GM23338 (cell line): ENCODE results near the gene MTF1. TPM values are rescaled to one million over a fixed set of nuclear protein-coding genes. Genes with fewer than 3 reads are reported as not detected.

Source experiments
- ATAC-seq: fragments of 200-7000 bp; cut with Tn5 transposase; 3 replicates; pipeline ENCODE4 v1.9.1; 2020
- DNase-seq: peaks from one replicate; pipeline ENCODE4 v3.0.0-alpha.2; 2015; ENCODE audit warnings: low spot score
- H2AFZ ChIP-seq: fragments of 200-600 bp; sonication (generic); 2 replicates; pipeline ENCODE4 v1.8.0; 2016; ENCODE audit warnings: antibody characterized with exemption, mild to moderate bottlenecking, moderate library complexity
- H3F3A ChIP-seq: fragments of 200-600 bp; sonication (generic); replicated peaks from 2 replicates; pipeline ENCODE4 v1.8.0; 2017; ENCODE audit warnings: antibody characterized with exemption, mixed run types, low read depth
- H3K27ac ChIP-seq: fragments of 200-600 bp; sonication (generic); 2 replicates; pipeline ENCODE4 v1.6.1; 2016; ENCODE audit warnings: low read depth
- H3K27me3 ChIP-seq: fragments of 200-600 bp; sonication (generic); 2 replicates; pipeline ENCODE4 v1.8.0; 2016; ENCODE audit warnings: mild to moderate bottlenecking, mixed run types, moderate library complexity; ENCODE audit not compliant: insufficient read depth
- H3K36me3 ChIP-seq: fragments of 200-600 bp; sonication (generic); 2 replicates; pipeline ENCODE4 v1.8.0; 2016; ENCODE audit warnings: mild to moderate bottlenecking; ENCODE audit not compliant: insufficient read depth
- H3K4me1 ChIP-seq: fragments of 200-600 bp; sonication (generic); 2 replicates; pipeline ENCODE4 v1.8.0; 2016; ENCODE audit warnings: mild to moderate bottlenecking, moderate library complexity; ENCODE audit not compliant: insufficient read depth
- H3K4me2 ChIP-seq: fragments of 200-600 bp; sonication (generic); 2 replicates; pipeline ENCODE4 v1.7.1; 2017; ENCODE audit warnings: mixed run types
- H3K4me3 ChIP-seq: fragments of 200-600 bp; sonication (generic); 2 replicates; pipeline ENCODE4 v1.6.1; 2016; ENCODE audit warnings: mixed run types
- H3K79me2 ChIP-seq: fragments of 200-600 bp; sonication (generic); replicated peaks from 2 replicates; pipeline ENCODE4 v1.8.0; 2017; ENCODE audit warnings: mild to moderate bottlenecking; ENCODE audit not compliant: insufficient read depth
- H3K9me2 ChIP-seq: fragments of 200-600 bp; sonication (generic); 2 replicates; pipeline ENCODE4 v1.8.0; 2017; ENCODE audit not compliant: insufficient read depth
- H4K20me1 ChIP-seq: fragments of 200-600 bp; sonication (generic); replicated peaks from 2 replicates; pipeline ENCODE4 v1.8.0; 2017; ENCODE audit warnings: mild to moderate bottlenecking; ENCODE audit not compliant: insufficient read depth
- H3K27ac Mint-ChIP-seq: 2 replicates; pipeline ENCODE4 v1.8.0; 2020; ENCODE audit warnings: inconsistent platforms, mild to moderate bottlenecking, moderate library complexity, mixed read lengths
- H3K27me3 Mint-ChIP-seq: 3 replicates; pipeline ENCODE4 v1.8.0; 2022; ENCODE audit warnings: low read depth, mild to moderate bottlenecking, moderate library complexity, mixed read lengths, inconsistent platforms; ENCODE audit not compliant: insufficient read depth, poor library complexity
- H3K36me3 Mint-ChIP-seq: 3 replicates; pipeline ENCODE4 v1.8.0; 2021; ENCODE audit warnings: low read depth, mild to moderate bottlenecking, inconsistent platforms, moderate library complexity, mixed read lengths
- H3K4me1 Mint-ChIP-seq: 3 replicates; pipeline ENCODE4 v1.8.0; 2020; ENCODE audit warnings: mild to moderate bottlenecking, inconsistent platforms, mixed read lengths
- H3K4me3 Mint-ChIP-seq: 3 replicates; pipeline ENCODE4 v1.8.0; 2021; ENCODE audit warnings: moderate library complexity, mild to moderate bottlenecking, inconsistent platforms, mixed read lengths
- H3K9me3 Mint-ChIP-seq: 3 replicates; pipeline ENCODE4 v1.8.0; 2020; ENCODE audit warnings: moderate library complexity, mild to moderate bottlenecking, inconsistent platforms, mixed read lengths
- EZH2 ChIP-seq: fragments of 200-600 bp; sonication (generic); IDR thresholded peaks from one replicate; pipeline ENCODE4 v1.8.0; 2017; ENCODE audit warnings: antibody characterized with exemption, mild to moderate bottlenecking, low read depth; ENCODE audit not compliant: unreplicated experiment
- EZH2phosphoT487 ChIP-seq: fragments of 200-600 bp; sonication (generic); IDR thresholded peaks from one replicate; pipeline ENCODE4 v1.8.1; 2018; ENCODE audit warnings: antibody characterized with exemption; ENCODE audit not compliant: unreplicated experiment
- JUNB ChIP-seq: IDR thresholded peaks from one replicate; pipeline ENCODE4 v1.6.1; 2016; ENCODE audit warnings: antibody characterized with exemption; ENCODE audit not compliant: unreplicated experiment
- ZNF331 ChIP-seq: fragments of 250-450 bp; sonication (Bioruptor Pico); IDR thresholded peaks from 2 replicates; pipeline ENCODE4 v1.5.0; 2020; ENCODE audit warnings: low read depth, mild to moderate bottlenecking, moderate library complexity
- polyA plus RNA-seq: library from polyadenylated mRNA; unstranded; fragments of >200 nt; fragmentation: Nextera tagmentation; extraction: Ambion mirVana; gene quantifications from 2 replicates; pipeline ENCODE4 v1.2.1, GENCODE V29; 2016
- total RNA-seq: library from RNA; depleted of rRNA; stranded (reverse); fragments of >200 nt; shearing (Covaris generic); gene quantifications from 2 replicates; pipeline ENCODE4 v1.2.3, GENCODE V29; 2014
- TF ChIP-seq, protein P1 (sequence below): fragments of 250-450 bp; sonication (Bioruptor Pico); IDR thresholded peaks from 2 replicates; pipeline ENCODE4 v1.5.0; 2020; ENCODE audit warnings: mild to moderate bottlenecking, moderate library complexity
- TF ChIP-seq, protein P2 (sequence below): IDR thresholded peaks from 2 replicates; pipeline ENCODE4 v1.6.1; 2016; ENCODE audit warnings: antibody characterized with exemption

MTF1 gene
- total and polyA plus RNA-seq, 2 experiments from 2014 or later: 4.5 to 5.6 TPM

DNA sequence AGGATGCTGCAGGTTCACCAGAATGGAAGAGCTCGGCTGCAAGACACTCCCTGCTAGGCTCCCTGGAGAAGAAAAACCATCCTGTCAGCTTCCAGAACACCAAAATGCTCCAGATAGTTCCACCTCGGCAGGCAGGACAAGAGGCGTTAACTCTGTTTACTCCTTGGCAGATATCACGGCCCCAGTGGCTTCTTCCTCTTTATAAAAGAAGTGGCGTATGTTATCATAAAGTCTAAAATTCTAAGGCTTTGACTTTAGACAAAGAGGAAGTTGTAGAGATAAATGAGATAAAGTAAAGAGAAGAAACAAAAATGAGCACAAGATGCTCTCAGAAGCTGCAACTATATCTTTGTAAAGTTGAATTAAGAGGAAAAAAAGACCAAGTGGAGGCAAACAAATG lies 24.3 kb upstream of the MTF1 start (continued):
- TF ChIP-seq, protein P1, sequence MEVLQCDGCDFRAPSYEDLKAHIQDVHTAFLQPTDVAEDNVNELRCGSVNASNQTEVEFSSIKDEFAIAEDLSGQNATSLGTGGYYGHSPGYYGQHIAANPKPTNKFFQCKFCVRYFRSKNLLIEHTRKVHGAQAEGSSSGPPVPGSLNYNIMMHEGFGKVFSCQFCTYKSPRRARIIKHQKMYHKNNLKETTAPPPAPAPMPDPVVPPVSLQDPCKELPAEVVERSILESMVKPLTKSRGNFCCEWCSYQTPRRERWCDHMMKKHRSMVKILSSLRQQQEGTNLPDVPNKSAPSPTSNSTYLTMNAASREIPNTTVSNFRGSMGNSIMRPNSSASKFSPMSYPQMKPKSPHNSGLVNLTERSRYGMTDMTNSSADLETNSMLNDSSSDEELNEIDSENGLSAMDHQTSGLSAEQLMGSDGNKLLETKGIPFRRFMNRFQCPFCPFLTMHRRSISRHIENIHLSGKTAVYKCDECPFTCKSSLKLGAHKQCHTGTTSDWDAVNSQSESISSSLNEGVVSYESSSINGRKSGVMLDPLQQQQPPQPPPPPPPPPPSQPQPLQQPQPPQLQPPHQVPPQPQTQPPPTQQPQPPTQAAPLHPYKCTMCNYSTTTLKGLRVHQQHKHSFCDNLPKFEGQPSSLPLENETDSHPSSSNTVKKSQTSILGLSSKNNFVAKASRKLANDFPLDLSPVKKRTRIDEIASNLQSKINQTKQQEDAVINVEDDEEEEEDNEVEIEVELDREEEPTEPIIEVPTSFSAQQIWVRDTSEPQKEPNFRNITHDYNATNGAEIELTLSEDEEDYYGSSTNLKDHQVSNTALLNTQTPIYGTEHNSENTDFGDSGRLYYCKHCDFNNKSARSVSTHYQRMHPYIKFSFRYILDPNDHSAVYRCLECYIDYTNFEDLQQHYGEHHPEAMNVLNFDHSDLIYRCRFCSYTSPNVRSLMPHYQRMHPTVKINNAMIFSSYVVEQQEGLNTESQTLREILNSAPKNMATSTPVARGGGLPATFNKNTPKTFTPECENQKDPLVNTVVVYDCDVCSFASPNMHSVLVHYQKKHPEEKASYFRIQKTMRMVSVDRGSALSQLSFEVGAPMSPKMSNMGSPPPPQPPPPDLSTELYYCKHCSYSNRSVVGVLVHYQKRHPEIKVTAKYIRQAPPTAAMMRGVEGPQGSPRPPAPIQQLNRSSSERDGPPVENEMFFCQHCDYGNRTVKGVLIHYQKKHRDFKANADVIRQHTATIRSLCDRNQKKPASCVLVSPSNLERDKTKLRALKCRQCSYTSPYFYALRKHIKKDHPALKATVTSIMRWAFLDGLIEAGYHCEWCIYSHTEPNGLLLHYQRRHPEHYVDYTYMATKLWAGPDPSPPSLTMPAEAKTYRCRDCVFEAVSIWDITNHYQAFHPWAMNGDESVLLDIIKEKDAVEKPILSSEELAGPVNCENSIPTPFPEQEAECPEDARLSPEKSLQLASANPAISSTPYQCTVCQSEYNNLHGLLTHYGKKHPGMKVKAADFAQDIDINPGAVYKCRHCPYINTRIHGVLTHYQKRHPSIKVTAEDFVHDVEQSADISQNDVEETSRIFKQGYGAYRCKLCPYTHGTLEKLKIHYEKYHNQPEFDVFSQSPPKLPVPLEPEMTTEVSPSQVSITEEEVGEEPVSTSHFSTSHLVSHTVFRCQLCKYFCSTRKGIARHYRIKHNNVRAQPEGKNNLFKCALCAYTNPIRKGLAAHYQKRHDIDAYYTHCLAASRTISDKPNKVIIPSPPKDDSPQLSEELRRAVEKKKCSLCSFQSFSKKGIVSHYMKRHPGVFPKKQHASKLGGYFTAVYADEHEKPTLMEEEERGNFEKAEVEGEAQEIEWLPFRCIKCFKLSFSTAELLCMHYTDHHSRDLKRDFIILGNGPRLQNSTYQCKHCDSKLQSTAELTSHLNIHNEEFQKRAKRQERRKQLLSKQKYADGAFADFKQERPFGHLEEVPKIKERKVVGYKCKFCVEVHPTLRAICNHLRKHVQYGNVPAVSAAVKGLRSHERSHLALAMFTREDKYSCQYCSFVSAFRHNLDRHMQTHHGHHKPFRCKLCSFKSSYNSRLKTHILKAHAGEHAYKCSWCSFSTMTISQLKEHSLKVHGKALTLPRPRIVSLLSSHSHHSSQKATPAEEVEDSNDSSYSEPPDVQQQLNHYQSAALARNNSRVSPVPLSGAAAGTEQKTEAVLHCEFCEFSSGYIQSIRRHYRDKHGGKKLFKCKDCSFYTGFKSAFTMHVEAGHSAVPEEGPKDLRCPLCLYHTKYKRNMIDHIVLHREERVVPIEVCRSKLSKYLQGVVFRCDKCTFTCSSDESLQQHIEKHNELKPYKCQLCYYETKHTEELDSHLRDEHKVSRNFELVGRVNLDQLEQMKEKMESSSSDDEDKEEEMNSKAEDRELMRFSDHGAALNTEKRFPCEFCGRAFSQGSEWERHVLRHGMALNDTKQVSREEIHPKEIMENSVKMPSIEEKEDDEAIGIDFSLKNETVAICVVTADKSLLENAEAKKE (CRISPR knock-in tag): no peak

DNA sequence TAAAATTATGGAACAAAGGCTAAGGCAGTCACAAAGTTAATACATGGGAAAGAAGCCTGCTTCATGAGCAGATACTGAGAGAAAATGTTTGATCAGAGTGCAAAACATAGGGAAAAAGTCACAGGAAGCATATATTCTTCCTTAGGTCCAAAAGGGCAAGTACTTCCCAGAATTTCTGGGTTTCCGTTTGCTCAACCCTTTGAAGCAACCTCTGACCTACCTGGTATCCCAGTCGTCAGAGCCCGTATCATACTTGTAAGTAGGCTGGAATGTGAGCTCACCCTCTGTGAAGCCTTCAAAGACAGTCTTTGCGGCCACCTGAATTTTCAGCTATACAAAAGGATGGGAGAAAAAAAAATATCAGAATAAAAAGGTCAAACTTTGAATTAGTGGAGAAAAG lies 20.5 kb upstream of the MTF1 start:
- Histone ChIP-seq H3K27me3 (no peaks in the 10 kb centered on the region), H3F3A (no peaks in the 10 kb centered on the region), H3K79me2 (no peaks in the 10 kb centered on the region), H3K36me3 (0 out of 2 replicates have a peak, but pooled peaks cover 21% of the 10 kb centered on the region), H3K4me2 (no peak overlapping the region), H3K9me2 (no peaks in the 10 kb centered on the region), H4K20me1 (no peaks in the 10 kb centered on the region; the same call in 1 of the 2 replicates), H3K27ac (no peak overlapping the region), H2AFZ (no peak overlapping the region), H3K4me1 (no peaks in the 10 kb centered on the region), H3K4me3 (no peak overlapping the region)
- peaks cover 8% of the 10 kb centered on the region for H3K27me3 Mint-ChIP-seq
- ATAC-seq (no peak), DNase-seq (no peak)
- no peak overlapping the region for H3K27ac Mint-ChIP-seq
- no peaks in the 10 kb centered on the region for H3K4me1 Mint-ChIP-seq
- H3K36me3 Mint-ChIP-seq: peaks cover 51% of the 10 kb centered on the region
- no peaks in the 10 kb centered on the region for H3K9me3 Mint-ChIP-seq
- no peak overlapping the region for H3K4me3 Mint-ChIP-seq
- TF ChIP-seq EZH2 (no peak), ZNF331 (CRISPR knock-in tag) (no peak), EZH2phosphoT487 (no peak), JUNB (no peak)
- TF ChIP-seq, protein P1 (CRISPR knock-in tag): no peak
- TF ChIP-seq, protein P2, sequence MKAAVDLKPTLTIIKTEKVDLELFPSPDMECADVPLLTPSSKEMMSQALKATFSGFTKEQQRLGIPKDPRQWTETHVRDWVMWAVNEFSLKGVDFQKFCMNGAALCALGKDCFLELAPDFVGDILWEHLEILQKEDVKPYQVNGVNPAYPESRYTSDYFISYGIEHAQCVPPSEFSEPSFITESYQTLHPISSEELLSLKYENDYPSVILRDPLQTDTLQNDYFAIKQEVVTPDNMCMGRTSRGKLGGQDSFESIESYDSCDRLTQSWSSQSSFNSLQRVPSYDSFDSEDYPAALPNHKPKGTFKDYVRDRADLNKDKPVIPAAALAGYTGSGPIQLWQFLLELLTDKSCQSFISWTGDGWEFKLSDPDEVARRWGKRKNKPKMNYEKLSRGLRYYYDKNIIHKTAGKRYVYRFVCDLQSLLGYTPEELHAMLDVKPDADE: no peak
